Liver (tissue), 9 donors: Measurements from ENCODE around the gene SMYD5. TPM values are rescaled to one million over a fixed set of nuclear protein-coding genes. Genes with fewer than 3 reads are reported as not detected.

Experiments
- DNase-seq: peaks from one replicate; pipeline ENCODE4 v3.0.0-alpha.2; 2017; ENCODE audit warnings: low spot score
- H3K27ac ChIP-seq, 2 donors: one replicate each; pipeline ENCODE4 v1.7.0; 2013; ENCODE audit warnings: inconsistent platforms in 2 of 2, low read length in 2 of 2, control low read depth in 1 of 2, low read depth in 1 of 2, mild to moderate bottlenecking in 1 of 2
- H3K27me3 ChIP-seq, 4 donors: one replicate each; pipeline versions ENCODE4 v1.6.1 to v1.7.0; 2013; ENCODE audit warnings: low read length in 3 of 4, inconsistent platforms in 1 of 4, mild to moderate bottlenecking in 1 of 4, moderate library complexity in 1 of 4; ENCODE audit not compliant: control insufficient read depth in 4 of 4, insufficient read depth in 4 of 4
- H3K36me3 ChIP-seq, 4 donors: one replicate each; pipeline versions ENCODE4 v1.6.1 to v1.7.0; 2013; ENCODE audit warnings: low read length in 3 of 4, mild to moderate bottlenecking in 3 of 4, low read depth in 1 of 4, moderate library complexity in 1 of 4; ENCODE audit not compliant: control insufficient read depth in 4 of 4, insufficient read depth in 3 of 4
- H3K4me1 ChIP-seq, 4 donors: one replicate each; pipeline versions ENCODE4 v1.6.1 to v1.7.0; 2013; ENCODE audit warnings: low read length in 3 of 4, mild to moderate bottlenecking in 3 of 4, moderate library complexity in 1 of 4; ENCODE audit not compliant: control insufficient read depth in 4 of 4, insufficient read depth in 4 of 4
- H3K4me3 ChIP-seq, 3 donors: one replicate each; pipeline versions ENCODE4 v1.6.1 to v1.7.0; 2013; ENCODE audit warnings: low read length in 3 of 3, control low read depth in 1 of 3, low read depth in 1 of 3, mild to moderate bottlenecking in 1 of 3
- H3K9ac ChIP-seq, 2 donors: one replicate each; pipeline ENCODE4 v1.7.0; 2013; ENCODE audit warnings: low read length in 2 of 2, mild to moderate bottlenecking in 2 of 2, moderate library complexity in 2 of 2, control low read depth in 1 of 2, low read depth in 1 of 2
- H3K9me3 ChIP-seq, 4 donors: one replicate each; pipeline versions ENCODE4 v1.6.1 to v1.7.0; 2013; ENCODE audit warnings: low read length in 3 of 4; ENCODE audit not compliant: control insufficient read depth in 4 of 4
- FOXA1 ChIP-seq: IDR thresholded peaks from 2 replicates; pipeline ENCODE4 v1.6.1; 2016; ENCODE audit warnings: antibody characterized with exemption
- FOXA2 ChIP-seq: IDR thresholded peaks from 2 replicates; pipeline ENCODE4 v1.6.1; 2016; ENCODE audit warnings: antibody characterized with exemption
- GABPA ChIP-seq, 2 donors: IDR thresholded peaks in 1 of 2; conservative IDR thresholded peaks in 1 of 2; 2 replicates each; pipeline ENCODE4 v1.6.1; 2016; ENCODE audit warnings: antibody characterized with exemption in 2 of 2, mild to moderate bottlenecking in 1 of 2, moderate library complexity in 1 of 2
- HNF4A ChIP-seq, 2 donors: conservative IDR thresholded peaks; 2 replicates each; pipeline ENCODE4 v1.6.1; 2016; ENCODE audit warnings: antibody characterized with exemption in 2 of 2, mild to moderate bottlenecking in 2 of 2
- HNF4G ChIP-seq: IDR thresholded peaks from 2 replicates; pipeline ENCODE4 v1.6.1; 2016; ENCODE audit warnings: antibody characterized with exemption
- JUND ChIP-seq, 2 donors: IDR thresholded peaks; 2 replicates each; pipeline ENCODE4 v1.6.1; 2016; ENCODE audit warnings: antibody characterized with exemption in 2 of 2
- NR2F2 ChIP-seq: IDR thresholded peaks from 2 replicates; pipeline ENCODE4 v1.6.1; 2016; ENCODE audit warnings: antibody characterized with exemption
- RXRA ChIP-seq, 2 donors: IDR thresholded peaks; 2 replicates each; pipeline ENCODE4 v1.6.1; 2017 to 2018; ENCODE audit warnings: antibody characterized with exemption in 2 of 2, mild to moderate bottlenecking in 1 of 2
- SP1 ChIP-seq: IDR thresholded peaks from 2 replicates; pipeline ENCODE4 v1.6.1; 2018; ENCODE audit warnings: antibody characterized with exemption, mild to moderate bottlenecking
- TAF1 ChIP-seq: conservative IDR thresholded peaks from 2 replicates; pipeline ENCODE4 v1.6.1; 2016; ENCODE audit warnings: antibody characterized with exemption, mild to moderate bottlenecking
- YY1 ChIP-seq: IDR thresholded peaks from 2 replicates; pipeline ENCODE4 v1.6.1; 2016; ENCODE audit warnings: antibody characterized with exemption, mild to moderate bottlenecking
- WGBS: extraction: QIAGEN DNeasy Blood & Tissue Kit; methylation state at CpG from one replicate; pipeline ENCODE4 v1.1.7; 2013; 5-methylcytosine and 5-hydroxymethylcytosine counted together
- polyA plus RNA-seq, 2 donors: library from polyadenylated mRNA; stranded (reverse) in 1 of 2; unstranded in 1 of 2; fragments of 200-250 nt in 1 of 2; fragments of >200 nt in 1 of 2; fragmentation: Nextera tagmentation in 1 of 2; extraction: Ambion mirVana in 1 of 2; gene quantifications; one replicate each; pipeline versions ENCODE4 v1.2.1 to v1.2.3, GENCODE V29; 2013 to 2015
- total RNA-seq, 2 donors: library from RNA; depleted of rRNA; stranded (reverse); fragments of >200 nt; gene quantifications; one replicate each; pipeline ENCODE4 v1.2.3, GENCODE V29; 2014
- TF ChIP-seq, protein P1 (sequence below): IDR thresholded peaks from 2 replicates; pipeline ENCODE4 v1.6.1; 2016; ENCODE audit warnings: antibody characterized with exemption
- TF ChIP-seq, protein P2 (sequence below): IDR thresholded peaks from 2 replicates; pipeline ENCODE4 v1.6.1; 2016; ENCODE audit warnings: antibody characterized with exemption
- TF ChIP-seq, protein P3 (sequence below): IDR thresholded peaks from 2 replicates; pipeline ENCODE4 v1.6.1; 2016; ENCODE audit warnings: antibody characterized with exemption, mild to moderate bottlenecking
- TF ChIP-seq, protein P4 (sequence below): IDR thresholded peaks from 2 replicates; pipeline ENCODE4 v1.6.1; 2016; ENCODE audit warnings: antibody characterized with exemption
- donor health status: healthy.
- donor health status: healthy.
- donor health status: healthy.
- donor health status: healthy.
- donor health status: healthy.

Gene SMYD5
- total and polyA plus RNA-seq, 4 donors: 3.9 to 8.8 (median 5.8) TPM

DNA sequence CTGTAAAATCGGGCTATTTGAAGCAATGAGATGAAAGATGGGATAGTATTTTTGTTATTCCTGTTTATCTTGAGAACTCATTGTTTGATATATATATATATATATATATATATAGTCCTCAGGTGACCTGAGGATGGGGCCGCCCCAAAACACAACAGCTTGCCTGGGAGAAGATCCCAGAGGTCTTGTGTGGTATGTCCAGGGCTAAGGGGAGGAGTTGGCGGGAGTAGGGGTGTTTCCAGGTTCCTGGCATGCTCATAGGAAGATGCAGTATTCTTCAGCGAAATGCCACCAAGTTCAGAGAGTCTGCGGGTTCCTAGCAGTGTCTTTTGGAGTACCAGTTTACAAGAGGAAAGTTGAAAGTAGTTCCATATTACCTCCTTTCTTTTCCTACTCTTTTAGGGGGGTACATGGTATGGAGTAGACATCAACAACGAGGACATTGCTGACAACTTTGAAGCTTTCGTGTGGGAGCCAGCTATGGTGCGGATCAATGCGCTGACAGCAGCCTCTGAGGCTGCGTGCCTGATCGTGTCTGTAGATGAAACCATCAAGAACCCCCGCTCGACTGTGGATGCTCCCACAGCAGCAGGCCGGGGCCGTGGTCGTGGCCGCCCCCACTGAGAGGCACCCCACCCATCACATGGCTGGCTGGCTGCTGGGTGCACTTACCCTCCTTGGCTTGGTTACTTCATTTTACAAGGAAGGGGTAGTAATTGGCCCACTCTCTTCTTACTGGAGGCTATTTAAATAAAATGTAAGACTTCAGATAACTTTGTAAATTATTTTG lies 38.4 kb downstream of the SMYD5 start (continued):
- TF ChIP-seq TAF1 (no peak), NR2F2 (no peak), GABPA (IDR thresholded peaks at IDR 0.05 in 1 of 2, conservative IDR thresholded peaks at IDR 0.05 in 1 of 2) (no peak)
- TF ChIP-seq, protein P1, sequence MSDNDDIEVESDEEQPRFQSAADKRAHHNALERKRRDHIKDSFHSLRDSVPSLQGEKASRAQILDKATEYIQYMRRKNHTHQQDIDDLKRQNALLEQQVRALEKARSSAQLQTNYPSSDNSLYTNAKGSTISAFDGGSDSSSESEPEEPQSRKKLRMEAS: no peak
- TF ChIP-seq, protein P2, sequence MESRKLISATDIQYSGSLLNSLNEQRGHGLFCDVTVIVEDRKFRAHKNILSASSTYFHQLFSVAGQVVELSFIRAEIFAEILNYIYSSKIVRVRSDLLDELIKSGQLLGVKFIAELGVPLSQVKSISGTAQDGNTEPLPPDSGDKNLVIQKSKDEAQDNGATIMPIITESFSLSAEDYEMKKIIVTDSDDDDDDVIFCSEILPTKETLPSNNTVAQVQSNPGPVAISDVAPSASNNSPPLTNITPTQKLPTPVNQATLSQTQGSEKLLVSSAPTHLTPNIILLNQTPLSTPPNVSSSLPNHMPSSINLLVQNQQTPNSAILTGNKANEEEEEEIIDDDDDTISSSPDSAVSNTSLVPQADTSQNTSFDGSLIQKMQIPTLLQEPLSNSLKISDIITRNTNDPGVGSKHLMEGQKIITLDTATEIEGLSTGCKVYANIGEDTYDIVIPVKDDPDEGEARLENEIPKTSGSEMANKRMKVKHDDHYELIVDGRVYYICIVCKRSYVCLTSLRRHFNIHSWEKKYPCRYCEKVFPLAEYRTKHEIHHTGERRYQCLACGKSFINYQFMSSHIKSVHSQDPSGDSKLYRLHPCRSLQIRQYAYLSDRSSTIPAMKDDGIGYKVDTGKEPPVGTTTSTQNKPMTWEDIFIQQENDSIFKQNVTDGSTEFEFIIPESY: no peak

DNA sequence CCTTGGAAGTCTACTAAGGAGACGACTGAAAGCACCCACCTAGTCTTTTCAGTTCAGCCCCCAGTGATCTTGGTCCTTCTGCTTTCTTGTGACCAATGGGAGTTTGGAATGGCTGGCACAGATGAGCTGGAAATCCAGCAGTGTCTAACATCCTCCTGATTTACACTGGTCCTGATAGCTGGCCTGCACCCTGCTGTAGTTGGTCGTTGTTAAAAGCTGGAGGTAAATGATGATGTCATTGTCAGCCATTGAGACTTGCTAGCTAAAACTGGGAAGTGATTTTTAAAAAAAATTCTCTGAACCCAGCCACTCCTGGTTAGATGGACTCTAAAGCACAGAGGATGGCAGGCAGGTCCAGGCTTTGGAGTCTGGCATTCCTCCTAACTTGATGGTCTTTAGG lies 39.4 kb downstream of the SMYD5 start:
- H3K9me3 ChIP-seq: no peaks in the 10 kb centered on the region
- TF ChIP-seq HNF4G: no peak
- TF ChIP-seq YY1: no peak
- no peak for TF ChIP-seq HNF4A (conservative IDR thresholded peaks at IDR 0.05)
- no peak for TF ChIP-seq FOXA2
- TF ChIP-seq NR2F2: no peak
- TF ChIP-seq FOXA1: no peak
- no peak for TF ChIP-seq RXRA (IDR thresholded peaks at IDR 0.05)
- TF ChIP-seq, protein P3, sequence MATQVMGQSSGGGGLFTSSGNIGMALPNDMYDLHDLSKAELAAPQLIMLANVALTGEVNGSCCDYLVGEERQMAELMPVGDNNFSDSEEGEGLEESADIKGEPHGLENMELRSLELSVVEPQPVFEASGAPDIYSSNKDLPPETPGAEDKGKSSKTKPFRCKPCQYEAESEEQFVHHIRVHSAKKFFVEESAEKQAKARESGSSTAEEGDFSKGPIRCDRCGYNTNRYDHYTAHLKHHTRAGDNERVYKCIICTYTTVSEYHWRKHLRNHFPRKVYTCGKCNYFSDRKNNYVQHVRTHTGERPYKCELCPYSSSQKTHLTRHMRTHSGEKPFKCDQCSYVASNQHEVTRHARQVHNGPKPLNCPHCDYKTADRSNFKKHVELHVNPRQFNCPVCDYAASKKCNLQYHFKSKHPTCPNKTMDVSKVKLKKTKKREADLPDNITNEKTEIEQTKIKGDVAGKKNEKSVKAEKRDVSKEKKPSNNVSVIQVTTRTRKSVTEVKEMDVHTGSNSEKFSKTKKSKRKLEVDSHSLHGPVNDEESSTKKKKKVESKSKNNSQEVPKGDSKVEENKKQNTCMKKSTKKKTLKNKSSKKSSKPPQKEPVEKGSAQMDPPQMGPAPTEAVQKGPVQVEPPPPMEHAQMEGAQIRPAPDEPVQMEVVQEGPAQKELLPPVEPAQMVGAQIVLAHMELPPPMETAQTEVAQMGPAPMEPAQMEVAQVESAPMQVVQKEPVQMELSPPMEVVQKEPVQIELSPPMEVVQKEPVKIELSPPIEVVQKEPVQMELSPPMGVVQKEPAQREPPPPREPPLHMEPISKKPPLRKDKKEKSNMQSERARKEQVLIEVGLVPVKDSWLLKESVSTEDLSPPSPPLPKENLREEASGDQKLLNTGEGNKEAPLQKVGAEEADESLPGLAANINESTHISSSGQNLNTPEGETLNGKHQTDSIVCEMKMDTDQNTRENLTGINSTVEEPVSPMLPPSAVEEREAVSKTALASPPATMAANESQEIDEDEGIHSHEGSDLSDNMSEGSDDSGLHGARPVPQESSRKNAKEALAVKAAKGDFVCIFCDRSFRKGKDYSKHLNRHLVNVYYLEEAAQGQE: no peak
- TF ChIP-seq, protein P1: no peak
- TF ChIP-seq, protein P4, sequence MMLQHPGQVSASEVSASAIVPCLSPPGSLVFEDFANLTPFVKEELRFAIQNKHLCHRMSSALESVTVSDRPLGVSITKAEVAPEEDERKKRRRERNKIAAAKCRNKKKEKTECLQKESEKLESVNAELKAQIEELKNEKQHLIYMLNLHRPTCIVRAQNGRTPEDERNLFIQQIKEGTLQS: no peak
- no peak overlapping the region for H3K9ac ChIP-seq
- no peak overlapping the region for H3K27ac ChIP-seq
- no peaks in the 10 kb centered on the region for H3K4me1 ChIP-seq
- 83% methylated on average over 2 of the region's 2 CpGs for WGBS
- peaks cover 9 to 58% (median 39%) of the 10 kb centered on the region in 4 donors for H3K36me3 ChIP-seq
- no peak overlapping the region for H3K4me3 ChIP-seq
- H3K27me3 ChIP-seq: no peaks in the 10 kb centered on the region
- no peak for DNase-seq

DNA sequence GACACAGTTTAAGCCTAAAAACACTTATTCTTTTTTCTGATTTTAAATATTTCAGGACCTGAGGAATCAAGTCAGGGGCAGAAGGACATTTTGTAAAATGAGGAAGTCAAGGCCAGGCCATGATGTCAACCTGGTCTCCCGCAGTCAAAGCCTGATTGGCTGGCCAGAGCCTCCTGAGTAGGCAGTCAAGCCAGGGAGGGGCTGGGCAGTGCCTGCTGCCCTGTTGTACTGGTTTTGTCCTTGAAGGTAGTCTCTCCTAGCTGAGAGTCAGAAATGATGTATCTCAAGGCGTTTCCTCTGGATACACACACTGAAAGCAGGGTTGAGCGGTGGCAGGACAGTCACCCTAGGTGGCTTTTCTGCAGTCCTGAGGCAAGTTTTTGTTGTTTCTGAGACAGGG lies 39.9 kb downstream of the SMYD5 start:
- peaks cover 8 to 53% (median 34%) of the 10 kb centered on the region in 4 donors for H3K36me3 ChIP-seq
- no peak overlapping the region for H3K9ac ChIP-seq
- H3K9me3 ChIP-seq: no peaks in the 10 kb centered on the region
- no peak for DNase-seq
- H3K27ac ChIP-seq: no peak overlapping the region
- WGBS: 95% methylated on average over 3 of the region's 3 CpGs
- no peak overlapping the region for H3K4me3 ChIP-seq
- H3K4me1 ChIP-seq: no peaks in the 10 kb centered on the region
- H3K27me3 ChIP-seq: no peaks in the 10 kb centered on the region
- TF ChIP-seq YY1: no peak
- TF ChIP-seq, protein P3: no peak
- TF ChIP-seq HNF4G: no peak
- TF ChIP-seq, protein P2: no peak
- TF ChIP-seq SP1: no peak
- no peak for TF ChIP-seq JUND (IDR thresholded peaks at IDR 0.05)
- TF ChIP-seq, protein P4: no peak
